ENCODE results near the gene ARL5A. TPM values are rescaled to one million over a fixed set of nuclear protein-coding genes. Genes with fewer than 3 reads are reported as not detected.

The ARL5A gene
- polyA plus RNA-seq, 2 of the 4 experiments (the other 2 are of a cell fraction) = 28.4 to 29.5 TPM

- ATAC-seq (no peak), DNase-seq (ENCODE audit: low read depth in 1 of 2, low spot score in 1 of 2) (no peak), FAIRE-seq (no peak)
- H3K9me3 ChIP-seq = no peaks in the 10 kb centered on the region
- H3K4me2 ChIP-seq = no peak overlapping the region
- no peak for TF ChIP-seq KDM5A (IDR thresholded peaks at IDR 0.05)
- TF ChIP-seq EP300 (IDR thresholded peaks at IDR 0.05) = no peak
- no peak for TF ChIP-seq ZC3H11A (IDR thresholded peaks at IDR 0.05)
- TF ChIP-seq ELK1 (IDR thresholded peaks at IDR 0.05; ENCODE audit: low read depth, low read length) = no peak
- TF ChIP-seq RARB (CRISPR knock-in tag; IDR thresholded peaks at IDR 0.05) = no peak
- no peak for TF ChIP-seq GATA3 (IDR thresholded peaks at IDR 0.05; ENCODE audit: borderline replicate concordance)
- no peak for TF ChIP-seq CHD4 (IDR thresholded peaks at IDR 0.05; ENCODE audit: borderline replicate concordance)
- CTCF ChIA-PET = no interaction called here
- H3K4me3 ChIP-seq = no peak overlapping the region
- POLR2A ChIA-PET = no interaction called here
- H3K27ac ChIP-seq = no peak overlapping the region
- 55% methylated on average over 5 of the region's 5 CpGs for WGBS (ENCODE audit: missing lambda C conversion rate)
- no peaks in the 10 kb centered on the region for H3K4me1 ChIP-seq
Measured at GRCh38 chr2:151869291-151869690, 41.1 kb upstream of the ARL5A start.

GRCh38 chr2:151862700-151863099, 34.5 kb upstream of the ARL5A start:
- TF ChIP-seq SMC3 (IDR thresholded peaks at IDR 0.05) (no peak), NR3C1 (IDR thresholded peaks at IDR 0.05) (no peak), ESRRA (IDR thresholded peaks at IDR 0.05; ENCODE audit: borderline replicate concordance, low read length) (no peak), POLR2AphosphoS2 (conservative IDR thresholded peaks at IDR 0.05; ENCODE audit: low read length) (no peak), HMGXB4 (CRISPR knock-in tag; IDR thresholded peaks at IDR 0.05; ENCODE audit: borderline replicate concordance) (no peak), KDM5A (IDR thresholded peaks at IDR 0.05) (no peak), EHF (CRISPR knock-in tag; IDR thresholded peaks at IDR 0.05) (no peak), CHD2 (IDR thresholded peaks at IDR 0.05; ENCODE audit: low read length, partially characterized antibody) (no peak), RAD21 (conservative IDR thresholded peaks at IDR 0.05 in 1 of 2, IDR thresholded peaks at IDR 0.05 in 1 of 2) (no peak), MAZ (IDR thresholded peaks at IDR 0.05; ENCODE audit: borderline replicate concordance, low read depth, low read length) (no peak), ATOH8 (CRISPR knock-in tag; IDR thresholded peaks at IDR 0.05; ENCODE audit: low read depth) (no peak), EHMT2 (IDR thresholded peaks at IDR 0.05; ENCODE audit: low read depth) (no peak), TFCP2L1 (CRISPR knock-in tag; IDR thresholded peaks at IDR 0.05) (no peak), ZFP36 (IDR thresholded peaks at IDR 0.05; ENCODE audit: borderline replicate concordance, partially characterized antibody) (no peak), REST (IDR thresholded peaks at IDR 0.05) (no peak), MYC (IDR thresholded peaks at IDR 0.05; ENCODE audit: borderline replicate concordance, low read length) (no peak), CEBPB (IDR thresholded peaks at IDR 0.05) (no peak), USF2 (IDR thresholded peaks at IDR 0.05) (no peak)
- WGBS (ENCODE audit: missing lambda C conversion rate) = 69% methylated on average over 5 of the region's 5 CpGs
- DNase-seq (ENCODE audit: low read depth in 1 of 2, low spot score in 1 of 2) = no peak
- no peak for FAIRE-seq
- Histone ChIP-seq H3K4me2 (no peak overlapping the region), H3K4me1 (no peaks in the 10 kb centered on the region), H3K9me3 (no peaks in the 10 kb centered on the region), H3K27ac (no peak overlapping the region), H3K4me3 (no peak overlapping the region)
- CTCF ChIA-PET = interaction anchor here (0.8 kb wide), 1 partner anchor 11 kb away, joined by 3 read pairs; no protein-coding TSS in a partner anchor
- no peak for ATAC-seq
- POLR2A ChIA-PET = no interaction called here

All from A549 (cell line).